Kidney epithelial cell (primary cell): ENCODE measurements around the gene HYOU1. TPM values are rescaled to one million over a fixed set of nuclear protein-coding genes. Genes with fewer than 3 reads are reported as not detected.

ENCODE experiments used
- DNase-seq: peaks from one replicate; pipeline ENCODE4 v3.0.0-alpha.2; 2010; ENCODE audit warnings: low read depth
- H3K27me3 ChIP-seq: 2 replicates; pipeline ENCODE4 v1.6.0; 2011; ENCODE audit warnings: low read length; ENCODE audit not compliant: control insufficient read depth, insufficient read depth
- H3K36me3 ChIP-seq: 2 replicates; pipeline ENCODE4 v1.5.1; 2011; ENCODE audit warnings: low read length; ENCODE audit not compliant: control insufficient read depth, insufficient read depth
- H3K4me3 ChIP-seq: 2 replicates; pipeline ENCODE4 v1.5.1; 2011; ENCODE audit warnings: low read depth, mild to moderate bottlenecking, control low read depth, low read length
- CTCF ChIP-seq: IDR thresholded peaks from 2 replicates; pipeline ENCODE4 v1.5.1; 2011; ENCODE audit warnings: mild to moderate bottlenecking, moderate library complexity, low read length, control low read depth, inconsistent platforms; ENCODE audit not compliant: insufficient read depth, poor library complexity, severe bottlenecking
- total RNA-seq: library from RNA; depleted of rRNA; stranded (reverse); fragments of >200 nt; gene quantifications from 2 replicates; pipeline ENCODE4 v1.2.3, GENCODE V29; 2015

HYOU1 gene
- total RNA-seq, 1 donor from 2014 or later, result 303 TPM

DNA sequence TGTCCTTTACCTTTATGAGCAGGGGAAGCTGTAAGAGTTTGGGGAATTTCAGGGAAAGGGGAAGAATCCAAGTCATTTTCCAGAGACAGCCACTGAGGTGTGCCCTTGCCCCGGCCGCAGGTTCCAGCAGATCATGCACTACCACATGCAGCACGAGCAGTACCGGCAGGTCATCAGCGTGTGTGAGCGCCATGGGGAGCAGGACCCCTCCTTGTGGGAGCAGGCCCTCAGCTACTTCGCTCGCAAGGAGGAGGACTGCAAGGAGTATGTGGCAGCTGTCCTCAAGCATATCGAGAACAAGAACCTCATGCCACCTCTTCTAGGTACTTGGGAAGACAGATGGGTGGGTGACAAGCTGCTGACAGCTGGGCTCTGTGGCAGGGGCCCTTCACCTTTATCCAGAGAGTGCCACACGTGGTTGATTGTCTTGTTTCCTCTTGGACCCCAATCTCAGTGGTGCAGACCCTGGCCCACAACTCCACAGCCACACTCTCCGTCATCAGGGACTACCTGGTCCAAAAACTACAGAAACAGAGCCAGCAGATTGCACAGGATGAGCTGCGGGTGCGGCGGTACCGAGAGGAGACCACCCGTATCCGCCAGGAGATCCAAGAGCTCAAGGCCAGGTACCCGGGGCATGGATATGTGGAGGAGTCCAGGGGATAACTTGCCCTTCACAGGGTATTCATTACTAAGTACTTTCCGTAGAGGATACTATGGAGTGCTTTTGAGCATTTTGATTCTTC lies 21.8 kb upstream of the HYOU1 start:
- Histone ChIP-seq H3K36me3 (peaks cover 4% of the 10 kb centered on the region), H3K27me3 (no peaks in the 10 kb centered on the region), H3K4me3 (no peak overlapping the region)
- no peak for DNase-seq
- no peak for TF ChIP-seq CTCF

DNA sequence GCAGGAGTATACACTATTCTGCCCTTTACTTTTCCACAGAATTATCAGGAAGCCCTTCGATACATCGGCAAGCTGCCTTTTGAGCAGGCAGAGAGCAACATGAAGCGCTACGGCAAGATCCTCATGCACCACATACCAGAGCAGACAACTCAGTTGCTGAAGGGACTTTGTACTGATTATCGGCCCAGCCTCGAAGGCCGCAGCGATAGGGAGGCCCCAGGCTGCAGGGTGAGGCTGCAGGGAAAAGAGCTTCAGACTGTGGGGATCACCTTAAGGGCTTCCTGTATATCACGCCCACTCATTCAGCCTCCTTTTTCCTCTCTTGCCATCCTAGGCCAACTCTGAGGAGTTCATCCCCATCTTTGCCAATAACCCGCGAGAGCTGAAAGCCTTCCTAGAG lies 20.8 kb upstream of the HYOU1 start:
- no peak for DNase-seq
- no peaks in the 10 kb centered on the region for H3K27me3 ChIP-seq
- no peak for TF ChIP-seq CTCF
- H3K36me3 ChIP-seq, result peaks cover 4% of the 10 kb centered on the region
- H3K4me3 ChIP-seq, result no peak overlapping the region

DNA sequence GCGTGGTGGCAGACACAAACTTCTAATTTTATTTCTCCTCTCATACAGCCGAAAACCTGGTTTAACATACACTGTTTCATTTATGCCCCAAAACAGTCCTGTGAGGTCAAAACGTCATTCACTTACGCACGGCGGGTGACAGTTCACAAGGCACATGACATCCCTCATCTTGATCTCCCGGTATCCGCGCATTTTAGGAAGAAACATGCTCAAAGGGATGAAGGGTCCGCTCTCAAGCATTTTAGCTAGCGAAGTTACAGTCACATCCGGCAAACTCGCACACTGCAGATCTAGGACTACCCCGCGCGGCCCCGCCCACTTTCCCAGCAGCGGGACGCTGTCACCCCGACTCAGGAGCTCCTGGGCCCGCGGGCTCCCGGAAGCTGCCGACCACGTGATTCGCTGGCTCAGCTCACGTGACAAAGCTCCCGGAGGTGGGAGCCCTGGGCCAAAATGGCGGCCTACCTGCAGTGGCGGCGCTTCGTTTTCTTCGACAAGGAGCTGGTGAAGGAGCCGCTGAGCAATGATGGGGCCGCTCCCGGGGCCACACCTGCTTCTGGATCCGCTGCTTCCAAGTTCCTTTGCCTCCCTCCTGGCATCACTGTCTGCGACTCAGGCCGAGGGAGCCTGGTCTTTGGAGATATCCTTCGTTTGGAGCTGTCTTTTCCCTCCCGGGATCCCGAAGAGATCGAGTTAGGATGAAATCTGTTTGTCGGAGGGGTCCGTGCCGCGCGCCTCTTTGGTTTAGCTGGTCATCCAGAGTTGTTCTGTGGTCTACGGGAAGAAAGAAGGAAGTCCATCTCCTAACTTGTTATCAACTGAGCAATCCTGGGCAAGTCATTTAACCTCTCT lies 10.6 kb upstream of the HYOU1 start, which contains the start of gene VPS11:
VPS11 (plus strand) TSS at position 448 of the 852 bp plus-strand sequence; CDS start at position 454, 6 bp downstream.
- peak within 1 kb of the TSS; percentile 99 for H3K4me3 ChIP-seq
- H3K36me3 ChIP-seq, result no peaks in the 10 kb centered on the region
- H3K27me3 ChIP-seq, result no peaks in the 10 kb centered on the region
- TF ChIP-seq CTCF, result no peak
- peak; percentile 79 for DNase-seq

GRCh38 chr11:119065369-119065768 lies 8.4 kb upstream of the HYOU1 start:
- peak; percentile 47 for TF ChIP-seq CTCF
- Histone ChIP-seq H3K36me3 (no peaks in the 10 kb centered on the region), H3K27me3 (no peaks in the 10 kb centered on the region), H3K4me3 (no peak overlapping the region)
- no peak for DNase-seq

- DNase-seq, result no peak
- TF ChIP-seq CTCF, result no peak
- H3K36me3 ChIP-seq, result no peaks in the 10 kb centered on the region
- H3K4me3 ChIP-seq, result no peak overlapping the region
- no peaks in the 10 kb centered on the region for H3K27me3 ChIP-seq
Observed at GRCh38 chr11:119062779-119063178, 5.8 kb upstream of the HYOU1 start.
